Loucy (cell line): ENCODE results near the gene ASMTL.

Experiments
- H2AFZ ChIP-seq: fragments of 200-600 bp; sonication (generic); 2 replicates; pipeline ENCODE4 v1.6.0; 2016; ENCODE audit warnings: antibody characterized with exemption, mild to moderate bottlenecking, low read length, moderate library complexity
- H3F3A ChIP-seq: fragments of 200-600 bp; 2 replicates; pipeline ENCODE4 v1.6.0; 2016; ENCODE audit warnings: antibody characterized with exemption, low read depth, mild to moderate bottlenecking
- H3K27me3 ChIP-seq: fragments of 200-600 bp; sonication (generic); 2 replicates; pipeline ENCODE4 v1.6.1; 2014; ENCODE audit warnings: low read length, mild to moderate bottlenecking; ENCODE audit not compliant: insufficient read depth, poor library complexity, severe bottlenecking
- H3K36me3 ChIP-seq: fragments of 200-600 bp; sonication (generic); 2 replicates; pipeline ENCODE4 v1.6.1; 2016; ENCODE audit warnings: low read length; ENCODE audit not compliant: insufficient read depth
- H3K4me1 ChIP-seq: fragments of 200-600 bp; sonication (generic); 2 replicates; pipeline ENCODE4 v1.5.1; 2014; ENCODE audit warnings: low read length, mild to moderate bottlenecking; ENCODE audit not compliant: insufficient read depth, poor library complexity, severe bottlenecking
- H3K4me2 ChIP-seq: fragments of 200-600 bp; sonication (generic); 2 replicates; pipeline ENCODE4 v1.6.0; 2014; ENCODE audit warnings: antibody characterized with exemption, low read length, low read depth, mild to moderate bottlenecking; ENCODE audit not compliant: poor library complexity, severe bottlenecking
- H3K4me3 ChIP-seq: fragments of 200-600 bp; sonication (generic); 2 replicates; pipeline ENCODE4 v1.5.1; 2014; ENCODE audit warnings: low read length, mild to moderate bottlenecking, mixed read lengths; ENCODE audit not compliant: poor library complexity, severe bottlenecking
- H3K79me2 ChIP-seq: fragments of 200-600 bp; sonication (generic); 2 replicates; pipeline ENCODE4 v1.6.1; 2014; ENCODE audit warnings: low read length; ENCODE audit not compliant: insufficient read depth
- H3K9ac ChIP-seq: fragments of 200-600 bp; sonication (generic); 2 replicates; pipeline ENCODE4 v1.6.0; 2014; ENCODE audit warnings: mild to moderate bottlenecking, low read depth, low read length, moderate library complexity; ENCODE audit not compliant: poor library complexity, severe bottlenecking
- H3K9me2 ChIP-seq: fragments of 200-600 bp; sonication (generic); replicated peaks from 2 replicates; pipeline ENCODE4 v1.6.1; 2016; ENCODE audit warnings: low read depth, low read length, mixed read lengths
- H3K9me3 ChIP-seq: fragments of 200-600 bp; sonication (generic); 2 replicates; pipeline ENCODE4 v1.6.1; 2014; ENCODE audit warnings: mild to moderate bottlenecking, antibody characterized with exemption, low read length, low read depth; ENCODE audit not compliant: insufficient read depth
- H4K20me1 ChIP-seq: fragments of 200-600 bp; sonication (generic); 2 replicates; pipeline ENCODE4 v1.6.0; 2014; ENCODE audit warnings: antibody characterized with exemption, low read length, mild to moderate bottlenecking; ENCODE audit not compliant: insufficient read depth, poor library complexity, severe bottlenecking
- CTCF ChIP-seq: fragments of 200-600 bp; sonication (generic); conservative IDR thresholded peaks from 2 replicates; pipeline ENCODE4 v1.5.1; 2014; ENCODE audit warnings: mild to moderate bottlenecking, antibody characterized with exemption, low read length
- EZH2phosphoT487 ChIP-seq: fragments of 200-600 bp; IDR thresholded peaks from 2 replicates; pipeline ENCODE4 v1.6.1; 2018; ENCODE audit warnings: antibody characterized with exemption, mild to moderate bottlenecking, moderate library complexity, borderline replicate concordance

The ASMTL gene

GRCh38 chrX:1444561-1445500 is 7.9 kb downstream of the ASMTL start:
- Histone ChIP-seq H3K9me3 (no peaks in the 10 kb centered on the region), H3K4me3 (no peak overlapping the region), H2AFZ (no peak overlapping the region), H3K79me2 (no peaks in the 10 kb centered on the region), H3K9ac (no peak overlapping the region), H3K27me3 (no peaks in the 10 kb centered on the region), H3K4me2 (no peak overlapping the region), H3F3A (no peaks in the 10 kb centered on the region), H4K20me1 (no peaks in the 10 kb centered on the region), H3K36me3 (no peaks in the 10 kb centered on the region), H3K9me2 (no peaks in the 10 kb centered on the region), H3K4me1 (no peaks in the 10 kb centered on the region)
- TF ChIP-seq EZH2phosphoT487 (no peak), CTCF (no peak)

- Histone ChIP-seq H2AFZ (no peak overlapping the region), H3K9me2 (no peaks in the 10 kb centered on the region), H3K9ac (no peak overlapping the region), H3F3A (no peaks in the 10 kb centered on the region), H3K36me3 (no peaks in the 10 kb centered on the region), H4K20me1 (no peaks in the 10 kb centered on the region), H3K27me3 (no peaks in the 10 kb centered on the region), H3K79me2 (no peaks in the 10 kb centered on the region), H3K9me3 (no peaks in the 10 kb centered on the region), H3K4me2 (no peak overlapping the region), H3K4me3 (no peak overlapping the region), H3K4me1 (no peaks in the 10 kb centered on the region)
- no peak for TF ChIP-seq CTCF
- no peak for TF ChIP-seq EZH2phosphoT487
Observed at GRCh38 chrX:1443496-1444075, 9.1 kb downstream of the ASMTL start.

GRCh38 chrX:1442724-1443367 is 9.9 kb downstream of the ASMTL start:
- no peaks in the 10 kb centered on the region for H4K20me1 ChIP-seq
- no peaks in the 10 kb centered on the region for H3F3A ChIP-seq
- H3K27me3 ChIP-seq: no peaks in the 10 kb centered on the region
- no peak overlapping the region for H3K9ac ChIP-seq
- no peaks in the 10 kb centered on the region for H3K4me1 ChIP-seq
- no peaks in the 10 kb centered on the region for H3K36me3 ChIP-seq
- no peak overlapping the region for H2AFZ ChIP-seq
- H3K4me2 ChIP-seq: no peak overlapping the region
- H3K4me3 ChIP-seq: no peak overlapping the region
- H3K9me2 ChIP-seq: no peaks in the 10 kb centered on the region
- TF ChIP-seq CTCF: no peak
- no peak for TF ChIP-seq EZH2phosphoT487
- H3K79me2 ChIP-seq: no peaks in the 10 kb centered on the region
- no peaks in the 10 kb centered on the region for H3K9me3 ChIP-seq
